Right lobe of liver (tissue), 6 donors: ENCODE results near the gene HDAC4. TPM values are rescaled to one million over a fixed set of nuclear protein-coding genes. Genes with fewer than 3 reads are reported as not detected.

Experiments used
- ATAC-seq, 4 donors: fragments of 200-7000 bp; cut with Tn5 transposase; one replicate each; pipeline ENCODE4 v1.9.1; 2020; ENCODE audit warnings: mild to moderate bottlenecking in 4 of 4, moderate library complexity in 4 of 4
- DNase-seq, 3 donors: peaks; one replicate each; pipeline ENCODE4 v3.0.0-alpha.2; 2020
- H3K27ac ChIP-seq, 3 donors: fragments of 200-600 bp; one replicate each; pipeline ENCODE4 v1.8.0; 2022
- H3K27me3 ChIP-seq, 2 donors: fragments of 200-600 bp; one replicate each; pipeline ENCODE4 v1.8.0; 2022
- H3K36me3 ChIP-seq, 4 donors: fragments of 200-600 bp; sonication (generic) in 1 of 4; one replicate each; pipeline versions ENCODE4 v1.5.1 to v1.8.0; 2017 to 2022; ENCODE audit warnings: control low read depth in 1 of 4
- H3K4me1 ChIP-seq, 4 donors: fragments of 200-600 bp; sonication (generic) in 1 of 4; one replicate each; pipeline versions ENCODE4 v1.5.1 to v1.8.0; 2017 to 2022; ENCODE audit warnings: control low read depth in 1 of 4
- H3K4me3 ChIP-seq, 3 donors: fragments of 200-600 bp; one replicate each; pipeline ENCODE4 v1.8.0; 2022
- H3K9me3 ChIP-seq, 4 donors: fragments of 200-600 bp; sonication (generic) in 1 of 4; one replicate each; pipeline versions ENCODE4 v1.5.1 to v1.8.0; 2017 to 2022; ENCODE audit warnings: control low read depth in 1 of 4
- CTCF ChIP-seq, 4 donors: fragments of 200-600 bp in 3 of 4; fragments of 450-650 bp in 1 of 4; IDR thresholded peaks; one replicate each; pipeline versions ENCODE4 v1.5.1 to v1.8.0; 2016 to 2022; ENCODE audit warnings: antibody characterized with exemption in 4 of 4, mild to moderate bottlenecking in 2 of 4
- POLR2A ChIP-seq: fragments of 450-650 bp; IDR thresholded peaks from one replicate; pipeline ENCODE4 v1.6.1; 2017; ENCODE audit warnings: antibody characterized with exemption, mild to moderate bottlenecking
- WGBS: methylation state at CpG from one replicate; pipeline ENCODE4 v1.1.6; 2018; ENCODE audit warnings: low coverage, low lambda C conversion rate; ENCODE audit not compliant: insufficient coverage; ENCODE audit errors: missing lambda C conversion rate; 5-methylcytosine and 5-hydroxymethylcytosine counted together
- intact Hi-C, 2 donors: fragments of 100-400 bp; cut with DNase I; formaldehyde crosslinking; loops; one replicate each; pipeline versions ENCODE4 v1.11.2 to v1.14.1; 2022
- total RNA-seq, 6 experiments: library from RNA; depleted of rRNA in 2 of 6; stranded (reverse); fragments of >200 nt in 2 of 6; fragmentation: NEBNext Ultra II Directional in 3 of 6; extraction: Animal tissue kit (Norgen Biotek cat#: 25700) in 3 of 6; gene quantifications; one replicate each; pipeline versions ENCODE4 v1.1.0 to v1.2.4, GENCODE V29; 2016 to 2023
- donor health status: DM: no; HTN: yes; CAD: no.
- donor health status: DM: no; HTN: no; CAD: no.
- donor health status: DM: no; HTN: no; CAD: no.
- donor health status: DM: no; HTN: yes; CAD: no.
- donor health status: DM: no; HTN: yes; CAD: no.

Gene HDAC4
- total RNA-seq, 6 experiments from 2014 or later = 8.9 to 22.4 (median 14.7) TPM

GRCh38 chr2:239391286-239392071 is 9.3 kb downstream of the HDAC4 start:
- WGBS = 87% methylated on average over 3 of the region's 24 CpGs
- H3K36me3 ChIP-seq = no peaks in the 10 kb centered on the region
- DNase-seq (peak in 2 of 3 donors; percentile 23 to 39), ATAC-seq (no peak)
- H3K27me3 ChIP-seq = no peaks in the 10 kb centered on the region
- peaks cover 0 to 10% (median 4%) of the 10 kb centered on the region in 4 donors for H3K4me1 ChIP-seq
- intact Hi-C loops = no loop called here
- no peak overlapping the region for H3K27ac ChIP-seq
- TF ChIP-seq POLR2A (no peak), CTCF (IDR thresholded peaks at IDR 0.05) (no peak)
- no peaks in the 10 kb centered on the region for H3K9me3 ChIP-seq
- H3K4me3 ChIP-seq = no peak overlapping the region

- no peaks in the 10 kb centered on the region for H3K36me3 ChIP-seq
- TF ChIP-seq POLR2A (no peak), CTCF (IDR thresholded peaks at IDR 0.05) (no peak)
- intact Hi-C loops = no loop called here
- H3K27me3 ChIP-seq = no peaks in the 10 kb centered on the region
- H3K4me1 ChIP-seq = peaks cover 0 to 10% (median 4%) of the 10 kb centered on the region in 4 donors
- no CpG with 5 or more reads among the region's 26 CpGs for WGBS
- ATAC-seq (no peak), DNase-seq (peak in 1 of 3 donors; percentile 49)
- no peak overlapping the region for H3K27ac ChIP-seq
- H3K9me3 ChIP-seq = no peaks in the 10 kb centered on the region
- no peak overlapping the region for H3K4me3 ChIP-seq
These were observed 10.1 kb downstream of the HDAC4 start for GRCh38 chr2:239390546-239391285.

- Histone ChIP-seq H3K4me1 (peaks cover 0 to 10% (median 4%) of the 10 kb centered on the region in 4 donors), H3K4me3 (no peak overlapping the region), H3K27me3 (no peaks in the 10 kb centered on the region), H3K27ac (no peak overlapping the region), H3K36me3 (no peaks in the 10 kb centered on the region), H3K9me3 (no peaks in the 10 kb centered on the region)
- TF ChIP-seq CTCF (IDR thresholded peaks at IDR 0.05) = no peak
- no peak for TF ChIP-seq POLR2A
- intact Hi-C loops = no loop called here
- ATAC-seq (no peak), DNase-seq (peak in 1 of 3 donors; percentile 19)
- 89% methylated on average over 14 of the region's 23 CpGs for WGBS
These were observed 11.1 kb downstream of the HDAC4 start for GRCh38 chr2:239389414-239390329.
